ENCODE data around the gene ZNF41.

- TF ChIP-seq POLR2AphosphoS5 (IDR thresholded peaks at IDR 0.05; ENCODE audit: borderline replicate concordance, low read depth, low read length) (no peak), EZH2 (IDR thresholded peaks at IDR 0.05) (no peak), FOXP2 (optimal IDR thresholded peaks at IDR 0.05; ENCODE audit: control extremely low read depth, extremely low read length, insufficient read depth) (no peak)
Observed at GRCh38 chrX:47502316-47503125, 19.5 kb upstream of the ZNF41 start.
